Lower lobe of right lung (tissue), 2 donors: ENCODE measurements around the gene POLA2. TPM values are rescaled to one million over a fixed set of nuclear protein-coding genes. Genes with fewer than 3 reads are reported as not detected.
A peak's percentile ranks its signal among the peaks of the same experiment; 100 is the strongest.

Experiments
- ATAC-seq, 2 donors: fragments of 200-7000 bp; cut with Tn5 transposase; one replicate each; pipeline ENCODE4 v1.9.1; 2020 to 2022; ENCODE audit warnings: mild to moderate bottlenecking in 2 of 2, moderate library complexity in 2 of 2
- DNase-seq: peaks from one replicate; pipeline ENCODE4 v3.0.0-alpha.2; 2020
- H3K27ac ChIP-seq: fragments of 200-600 bp; one replicate; pipeline ENCODE4 v1.8.0; 2022
- H3K27me3 ChIP-seq: fragments of 200-600 bp; one replicate; pipeline ENCODE4 v1.8.0; 2022; ENCODE audit warnings: low read depth
- H3K36me3 ChIP-seq: fragments of 200-600 bp; one replicate; pipeline ENCODE4 v1.8.0; 2022; ENCODE audit warnings: mild to moderate bottlenecking
- H3K4me1 ChIP-seq: fragments of 200-600 bp; one replicate; pipeline ENCODE4 v1.8.0; 2022
- H3K4me3 ChIP-seq: fragments of 200-600 bp; one replicate; pipeline ENCODE4 v1.8.0; 2022; ENCODE audit warnings: mild to moderate bottlenecking
- H3K9me3 ChIP-seq: fragments of 200-600 bp; one replicate; pipeline ENCODE4 v1.8.0; 2022
- CTCF ChIP-seq: fragments of 200-600 bp; IDR thresholded peaks from one replicate; pipeline ENCODE4 v1.8.0; 2022; ENCODE audit warnings: antibody characterized with exemption, mild to moderate bottlenecking
- intact Hi-C: fragments of 100-400 bp; cut with DNase I; formaldehyde crosslinking; loops from one replicate; pipeline ENCODE4 v1.11.0; 2022
- long read RNA-seq: library from polyadenylated mRNA; unstranded; transcript quantifications from one replicate; pipeline ENCODE4 v2.0.0, GENCODE V29; 2021
- total RNA-seq: library from RNA; stranded (reverse); fragmentation: NEBNext Ultra II Directional; extraction: Animal tissue kit (Norgen Biotek cat#: 25700); gene quantifications from one replicate; pipeline ENCODE4 v1.2.1, GENCODE V29; 2021
- donor health status: DM: no; HTN: yes; CAD: no; lungs with severe emphysema.

POLA2 gene, protein sequence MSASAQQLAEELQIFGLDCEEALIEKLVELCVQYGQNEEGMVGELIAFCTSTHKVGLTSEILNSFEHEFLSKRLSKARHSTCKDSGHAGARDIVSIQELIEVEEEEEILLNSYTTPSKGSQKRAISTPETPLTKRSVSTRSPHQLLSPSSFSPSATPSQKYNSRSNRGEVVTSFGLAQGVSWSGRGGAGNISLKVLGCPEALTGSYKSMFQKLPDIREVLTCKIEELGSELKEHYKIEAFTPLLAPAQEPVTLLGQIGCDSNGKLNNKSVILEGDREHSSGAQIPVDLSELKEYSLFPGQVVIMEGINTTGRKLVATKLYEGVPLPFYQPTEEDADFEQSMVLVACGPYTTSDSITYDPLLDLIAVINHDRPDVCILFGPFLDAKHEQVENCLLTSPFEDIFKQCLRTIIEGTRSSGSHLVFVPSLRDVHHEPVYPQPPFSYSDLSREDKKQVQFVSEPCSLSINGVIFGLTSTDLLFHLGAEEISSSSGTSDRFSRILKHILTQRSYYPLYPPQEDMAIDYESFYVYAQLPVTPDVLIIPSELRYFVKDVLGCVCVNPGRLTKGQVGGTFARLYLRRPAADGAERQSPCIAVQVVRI
- total RNA-seq = 8.7 TPM
- long read RNA-seq, partial matches to known transcripts = 3 of 6 reads
- long read RNA-seq, other reads (novel, unspliced or antisense) = 0 of 6 reads

GRCh38 chr11:65261591-65262380, at the start of gene POLA2:
TSS of gene POLA2 (plus strand) at chr11:65261962. CDS start at chr11:65262293, 331 bp downstream.
- H3K4me1 ChIP-seq = peaks cover 12% of the 10 kb centered on the region
- no peak for TF ChIP-seq CTCF
- no peaks in the 10 kb centered on the region for H3K9me3 ChIP-seq
- intact Hi-C loops = no loop called here
- H3K4me3 ChIP-seq = peak within 1 kb of the TSS; percentile 89
- H3K36me3 ChIP-seq = peaks cover 5% of the 10 kb centered on the region
- no peaks in the 10 kb centered on the region for H3K27me3 ChIP-seq
- ATAC-seq (peak; percentile 97 to 98), DNase-seq (peak; percentile 96)
- peak within 1 kb of the TSS; percentile 92 for H3K27ac ChIP-seq

DNA sequence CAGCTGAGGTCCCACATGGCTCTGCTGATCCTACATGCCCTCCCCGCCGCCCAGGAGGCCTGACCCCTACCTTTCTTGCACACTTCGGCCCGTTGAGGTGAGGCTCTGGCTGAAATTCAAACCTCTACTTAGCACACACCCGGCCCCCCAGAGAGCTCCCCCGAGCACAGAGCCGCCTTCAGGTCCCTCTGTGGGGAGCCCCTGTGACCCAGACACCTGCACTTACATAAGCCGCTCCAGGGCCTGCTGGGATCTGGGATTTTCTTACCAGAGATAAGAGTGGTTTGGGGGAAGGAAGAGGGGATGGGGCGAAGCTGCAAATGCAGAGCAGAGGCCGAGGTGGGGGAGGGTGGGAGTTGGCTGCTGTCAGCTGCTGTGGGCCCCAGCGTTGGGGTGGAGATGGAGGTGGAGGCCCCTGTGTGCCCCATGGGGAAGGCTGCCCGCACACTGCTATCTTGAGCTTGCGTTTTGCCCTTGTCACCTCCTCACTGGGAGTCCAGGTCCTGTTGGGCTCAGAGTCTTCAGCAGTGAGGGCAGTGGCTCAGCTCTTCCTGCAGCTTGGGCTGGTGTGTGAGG, 49.4 kb upstream of the POLA2 start:
- Histone ChIP-seq H3K27ac (no peak overlapping the region), H3K4me3 (no peak overlapping the region), H3K9me3 (no peaks in the 10 kb centered on the region), H3K27me3 (no peaks in the 10 kb centered on the region), H3K36me3 (peaks cover 48% of the 10 kb centered on the region), H3K4me1 (peaks cover 22% of the 10 kb centered on the region)
- TF ChIP-seq CTCF = no peak
- DNase-seq (no peak), ATAC-seq (no peak)
- intact Hi-C loops = no loop called here

GRCh38 chr11:65213322-65214211, 48.2 kb upstream of the POLA2 start:
- no peak for DNase-seq
- Histone ChIP-seq H3K4me1 (peaks cover 15% of the 10 kb centered on the region), H3K4me3 (no peak overlapping the region), H3K9me3 (no peaks in the 10 kb centered on the region), H3K27ac (no peak overlapping the region), H3K36me3 (peaks cover 37% of the 10 kb centered on the region), H3K27me3 (no peaks in the 10 kb centered on the region)
- intact Hi-C loops = no loop called here
- ATAC-seq = peak; percentile 20 to 21
- no peak for TF ChIP-seq CTCF

GRCh38 chr11:65214212-65214845, 47.4 kb upstream of the POLA2 start:
- intact Hi-C loops = no loop called here
- Histone ChIP-seq H3K36me3 (peaks cover 29% of the 10 kb centered on the region), H3K27me3 (no peaks in the 10 kb centered on the region), H3K4me3 (no peak overlapping the region), H3K4me1 (peaks cover 8% of the 10 kb centered on the region), H3K9me3 (no peaks in the 10 kb centered on the region), H3K27ac (no peak overlapping the region)
- TF ChIP-seq CTCF = no peak
- DNase-seq = no peak
- ATAC-seq = no peak
